GM12891 (cell line): ENCODE results near the gene C1QTNF3.
"Not testable (repeated sequence)": the region's sequence is repeated elsewhere in the genome, so short reads cannot be mapped to it uniquely, and the experiment has no call there.

Source experiments
- POLR2A ChIP-seq: IDR thresholded peaks from 2 replicates; pipeline ENCODE4 v1.6.1; 2011; ENCODE audit warnings: low read depth, low read length, control low read depth
- POLR2AphosphoS5 ChIP-seq: IDR thresholded peaks from 2 replicates; pipeline ENCODE4 v1.6.1; 2011; ENCODE audit warnings: low read depth, low read length, control low read depth
- SPI1 ChIP-seq: IDR thresholded peaks from 2 replicates; pipeline ENCODE4 v1.6.1; 2011; ENCODE audit warnings: low read depth, low read length, control low read depth
- TAF1 ChIP-seq: IDR thresholded peaks from 2 replicates; pipeline ENCODE4 v1.6.1; 2011; ENCODE audit warnings: low read depth, low read length, control low read depth

DNA sequence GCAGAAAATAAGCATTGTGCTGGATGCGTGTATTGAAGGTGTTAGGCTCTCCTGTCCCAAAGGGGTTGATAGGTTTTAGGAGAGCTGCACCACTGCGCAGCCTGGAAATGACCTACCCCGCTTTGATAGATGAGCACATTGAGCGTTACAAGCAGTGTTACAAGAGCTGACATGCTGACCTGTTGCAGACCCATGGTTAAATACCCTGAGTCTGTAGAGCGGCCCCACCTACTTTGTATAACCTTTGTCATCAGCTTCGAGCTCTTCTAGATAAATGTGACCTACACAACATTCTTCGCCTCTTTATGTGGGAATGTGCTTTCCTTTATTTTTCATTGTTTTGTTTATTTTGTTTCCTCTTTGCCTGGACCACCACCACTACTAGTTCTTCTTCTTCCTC is 48.0 kb upstream of the C1QTNF3 start:
- TF ChIP-seq POLR2A, POLR2AphosphoS5, TAF1, SPI1: not testable (repeated sequence)
